GM19035 (cell line): ENCODE data around the gene UHRF1.
"Not testable (repeated sequence)": the region's sequence is repeated elsewhere in the genome, so short reads cannot be mapped to it uniquely, and the experiment has no call there.

Experiments
- ATAC-seq: cut with Tn5 transposase; IDR thresholded peaks from one replicate; pipeline ENCODE4 v1.9.1; 2021; ENCODE audit not compliant: unreplicated experiment

UHRF1 gene

DNA sequence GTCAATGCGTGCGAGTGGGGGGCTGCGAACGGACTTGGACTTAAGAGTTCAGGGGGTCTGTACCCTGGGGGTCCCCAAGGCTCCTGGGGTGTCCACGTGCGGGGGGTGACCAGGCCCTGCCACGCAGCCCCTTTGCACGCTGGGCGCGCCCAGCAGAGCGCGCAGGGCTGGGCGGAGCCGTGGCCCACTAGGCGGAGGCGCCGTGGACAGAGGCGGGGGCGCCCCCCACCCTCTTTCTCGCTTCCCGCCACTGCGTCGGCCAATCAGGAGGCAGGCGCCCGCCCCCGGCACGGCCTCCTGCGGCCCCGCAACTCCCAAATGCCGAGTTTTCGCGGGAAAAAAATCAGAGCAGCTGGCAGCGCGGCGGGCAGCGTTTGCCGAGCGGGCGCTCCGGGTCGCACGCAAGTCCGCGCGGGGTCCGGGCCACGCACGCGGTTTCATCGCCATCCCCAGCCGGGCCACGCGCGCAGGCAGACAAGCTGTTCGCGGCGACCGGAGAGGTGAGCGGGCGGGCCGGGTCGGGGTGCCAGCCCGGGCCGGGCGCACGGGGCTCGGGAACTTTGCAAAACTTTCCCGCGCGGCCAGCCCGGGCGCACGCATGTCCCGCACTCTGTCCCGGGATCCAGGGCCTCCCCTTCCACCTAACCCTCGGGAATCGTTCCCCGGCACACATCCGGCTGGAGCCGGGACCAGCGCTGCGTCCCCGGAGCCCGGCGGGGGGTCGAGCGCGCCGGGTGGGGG, at the start of gene UHRF1:
Gene UHRF1, plus strand, starts transcription at position 346 of the 741 bp plus-strand sequence. CDS start 1,385 bp downstream, outside the sequence.
- ATAC-seq: peak; percentile 19

DNA sequence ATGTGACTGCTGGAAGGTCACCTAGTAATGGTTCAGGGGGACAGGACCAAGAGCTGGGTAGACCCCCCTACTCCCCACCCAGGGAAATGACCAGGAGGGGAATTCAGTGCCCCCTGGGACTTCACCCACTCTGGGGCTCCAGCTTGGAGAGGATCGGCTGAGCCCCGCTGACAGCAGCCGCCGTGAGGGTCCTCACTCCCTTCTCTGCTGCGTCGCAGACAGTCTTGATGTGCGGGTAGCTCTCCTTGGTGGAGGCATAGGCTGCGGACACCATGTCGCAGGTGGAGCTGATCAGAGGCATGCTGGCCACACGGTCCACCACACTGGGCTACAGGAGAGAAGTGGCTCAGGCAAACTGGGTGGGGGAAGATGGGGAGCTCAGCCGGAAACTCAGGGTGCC, 49.6 kb upstream of the UHRF1 start:
- ATAC-seq: no peak

DNA sequence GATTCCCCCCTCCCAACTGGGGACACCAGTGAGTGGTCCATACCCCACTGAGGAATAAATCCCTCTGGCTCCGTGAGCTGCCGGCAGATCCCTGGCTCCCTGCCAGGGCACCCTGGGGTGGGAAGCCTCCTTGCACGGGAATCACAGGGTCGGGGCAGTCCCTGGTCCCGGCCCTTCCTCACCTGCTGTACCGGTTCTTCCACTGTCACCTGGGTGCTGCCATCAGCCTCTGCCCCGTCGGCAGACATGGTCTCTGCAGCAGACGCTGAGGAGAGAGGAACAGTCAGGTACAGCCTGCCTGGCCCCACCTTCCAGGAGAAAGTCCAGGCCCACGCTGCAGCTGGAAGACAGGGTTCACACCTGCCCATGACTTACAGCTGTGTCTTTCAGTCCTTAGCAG, 48.2 kb upstream of the UHRF1 start:
- no peak for ATAC-seq

DNA sequence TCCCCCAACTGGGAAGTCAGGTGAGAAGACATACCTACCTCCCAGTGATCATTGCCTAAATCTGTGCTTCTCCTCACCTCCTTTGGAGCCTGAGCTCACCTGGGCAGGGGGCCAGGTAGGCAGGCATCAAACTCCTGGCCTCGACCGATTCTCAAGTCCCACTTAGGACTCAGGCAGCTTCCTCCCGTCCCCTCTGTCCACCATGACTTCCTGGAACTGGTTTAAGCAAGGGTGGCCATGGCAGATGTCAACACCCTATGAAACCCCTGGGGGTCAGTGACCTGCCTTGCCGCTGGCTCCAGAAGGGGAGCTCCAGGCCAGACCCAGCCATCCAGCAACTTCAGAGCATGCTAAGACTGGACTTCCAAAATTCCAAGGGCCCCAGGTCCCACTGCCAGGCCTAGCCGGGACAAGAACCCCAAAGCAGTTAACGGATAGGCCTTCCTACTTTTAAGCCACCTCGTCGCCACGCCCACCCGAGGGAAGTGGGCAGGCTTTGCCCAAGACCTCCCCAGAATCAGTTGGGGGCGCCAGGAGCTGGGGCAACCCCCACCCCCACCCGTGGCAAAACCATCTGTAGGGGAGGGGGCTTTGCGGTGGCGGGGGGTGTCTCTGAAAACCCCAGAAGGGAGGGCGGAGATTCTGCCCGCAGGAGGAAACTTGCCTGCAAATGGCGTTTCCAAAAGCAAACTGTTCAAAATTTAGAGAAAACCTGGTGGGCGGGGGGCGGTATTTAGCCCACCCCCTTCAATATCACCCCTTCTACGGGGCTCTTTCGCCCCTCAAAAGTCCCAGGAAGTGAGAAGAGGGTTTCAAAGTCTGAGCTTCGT, 42.5 kb upstream of the UHRF1 start:
- ATAC-seq: no peak

DNA sequence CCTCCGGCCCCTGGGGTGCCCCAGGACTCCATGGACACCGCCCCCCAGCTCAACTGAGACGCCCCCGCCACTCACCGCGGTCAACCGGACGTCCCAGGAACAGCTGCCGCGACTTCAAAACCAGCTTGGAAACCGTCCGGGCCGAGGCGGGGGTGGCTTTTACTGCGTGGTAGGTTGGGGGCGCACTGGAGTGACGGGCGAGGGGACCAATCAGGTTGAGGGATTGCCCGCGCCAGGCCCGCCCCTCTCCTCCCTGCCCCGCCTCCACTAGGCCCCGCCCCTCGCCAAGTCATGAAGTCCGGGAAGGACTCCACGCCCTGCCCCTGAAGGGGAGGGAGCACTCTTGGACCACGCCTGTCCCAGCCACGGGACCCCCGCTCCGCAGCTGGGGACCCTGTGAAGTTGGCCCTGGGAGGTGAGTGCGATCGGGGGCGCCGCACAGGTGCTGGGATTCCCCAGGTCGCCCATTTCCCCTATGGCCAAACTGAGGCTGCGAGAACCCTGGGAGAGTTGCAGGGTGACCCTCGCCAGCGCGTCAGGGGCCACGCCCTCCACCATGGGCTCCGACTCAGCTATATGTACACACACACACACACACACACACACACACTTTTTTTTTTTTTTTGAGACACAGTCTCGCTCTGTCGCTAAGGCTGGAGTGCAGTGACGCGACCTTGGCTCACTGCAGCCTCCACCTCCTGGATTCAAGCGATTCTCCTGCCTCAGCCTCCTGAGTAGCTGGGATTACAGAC, 41.6 kb upstream of the UHRF1 start, which contains the start of gene PLIN3:
Gene PLIN3, minus strand, starts transcription at position 134 of the 752 bp plus-strand sequence. CDS start 6,273 bp downstream, outside the sequence.
- peak; percentile 75 for ATAC-seq

DNA sequence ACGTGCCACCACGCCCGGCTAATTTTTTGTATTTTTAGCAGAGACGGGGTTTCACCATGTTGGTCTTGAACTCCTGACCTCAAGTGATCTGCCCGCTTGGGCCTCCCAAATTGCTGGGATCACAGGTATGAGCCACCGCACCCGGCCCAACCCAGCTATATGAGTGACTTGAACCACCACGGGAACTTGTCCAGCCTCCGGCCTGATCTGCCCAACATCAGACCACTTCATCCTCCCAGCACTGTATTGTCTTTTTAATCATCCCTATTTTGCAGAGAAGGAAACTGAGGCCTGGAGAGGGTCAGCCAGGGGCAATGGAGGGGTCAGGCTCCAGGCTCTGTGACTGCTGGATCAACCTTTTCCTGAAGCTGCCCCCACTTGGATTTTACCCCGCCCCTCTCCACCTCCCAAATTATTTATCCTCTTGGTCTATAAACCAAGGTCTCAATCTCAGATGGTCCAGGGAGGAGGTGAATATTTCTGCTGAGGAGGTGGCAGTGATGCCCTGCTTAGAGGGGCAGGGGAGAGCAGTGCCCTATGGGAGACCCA, 40.9 kb upstream of the UHRF1 start:
- ATAC-seq: no peak

DNA sequence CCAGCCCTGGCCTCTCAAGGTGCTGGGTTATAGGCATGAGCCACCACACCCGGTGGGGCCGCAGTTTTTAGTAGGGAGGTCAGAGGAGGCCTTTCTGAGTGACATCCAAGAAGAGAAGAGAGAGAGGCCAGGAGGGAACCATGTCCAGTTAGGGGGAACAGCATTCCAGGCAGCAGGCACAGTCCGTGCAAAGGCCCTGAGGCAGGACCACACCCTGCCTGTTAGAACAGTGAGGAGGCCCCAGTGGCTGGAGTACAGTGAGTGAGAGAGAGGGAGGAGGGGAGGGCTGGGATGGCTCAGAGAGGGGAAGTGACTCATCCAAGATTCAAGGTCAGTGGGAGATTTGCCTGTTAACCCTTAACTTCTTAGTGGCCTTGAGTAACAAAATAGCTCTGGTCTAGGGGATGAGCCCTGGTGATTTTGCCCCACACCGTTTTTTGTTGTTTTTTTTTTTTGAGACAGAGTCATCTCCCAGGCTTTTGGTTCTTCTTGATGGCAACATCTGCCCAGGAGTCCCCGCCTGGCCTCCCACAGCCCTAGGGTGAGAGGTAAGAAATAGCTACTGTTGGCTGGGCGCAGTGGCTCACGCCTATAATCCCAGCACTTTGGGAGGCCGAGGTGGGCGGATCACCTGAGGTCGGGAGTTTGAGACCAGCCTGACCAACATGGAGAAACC, 39.1 kb upstream of the UHRF1 start:
- ATAC-seq: no peak

DNA sequence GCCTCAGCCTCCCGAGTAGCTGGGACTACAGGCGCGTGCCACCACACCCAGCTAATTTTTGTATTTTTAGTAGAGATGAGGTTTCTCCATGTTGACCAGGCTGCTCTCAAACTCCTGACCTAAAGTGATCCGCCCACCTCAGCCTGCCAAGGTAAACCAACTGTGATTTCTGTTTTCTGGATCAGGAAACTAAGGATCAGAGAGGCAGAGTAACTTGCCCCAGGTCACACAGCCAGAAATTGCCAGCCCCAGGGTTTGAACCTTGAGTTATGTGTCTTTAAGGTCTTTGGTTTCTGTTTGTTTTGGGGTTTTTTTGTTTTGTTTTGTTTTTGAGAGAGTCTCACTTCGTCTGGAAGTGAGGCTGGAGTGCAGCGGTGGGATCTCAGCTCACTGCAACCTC, 37.6 kb upstream of the UHRF1 start:
- ATAC-seq: no peak

DNA sequence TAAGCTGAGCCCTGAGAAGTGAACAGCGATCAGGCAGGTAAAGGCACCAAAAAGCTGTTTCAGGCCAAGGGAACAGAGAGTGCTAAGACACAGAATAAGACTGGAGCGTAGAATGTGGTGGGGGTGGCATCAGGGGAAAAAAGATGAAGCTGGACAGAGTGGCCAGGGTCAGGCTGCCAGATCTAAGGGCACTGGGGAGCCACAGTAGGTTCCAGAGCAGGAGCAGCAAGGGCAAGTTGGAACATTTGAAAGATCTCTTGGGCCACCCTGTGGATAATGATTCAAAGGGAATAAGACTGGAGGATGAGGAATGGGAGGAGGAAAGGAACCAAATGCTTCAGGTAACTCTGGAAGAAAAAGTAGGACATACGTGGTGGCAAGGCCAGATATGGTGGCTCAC, 35.4 kb upstream of the UHRF1 start:
- no peak for ATAC-seq

DNA sequence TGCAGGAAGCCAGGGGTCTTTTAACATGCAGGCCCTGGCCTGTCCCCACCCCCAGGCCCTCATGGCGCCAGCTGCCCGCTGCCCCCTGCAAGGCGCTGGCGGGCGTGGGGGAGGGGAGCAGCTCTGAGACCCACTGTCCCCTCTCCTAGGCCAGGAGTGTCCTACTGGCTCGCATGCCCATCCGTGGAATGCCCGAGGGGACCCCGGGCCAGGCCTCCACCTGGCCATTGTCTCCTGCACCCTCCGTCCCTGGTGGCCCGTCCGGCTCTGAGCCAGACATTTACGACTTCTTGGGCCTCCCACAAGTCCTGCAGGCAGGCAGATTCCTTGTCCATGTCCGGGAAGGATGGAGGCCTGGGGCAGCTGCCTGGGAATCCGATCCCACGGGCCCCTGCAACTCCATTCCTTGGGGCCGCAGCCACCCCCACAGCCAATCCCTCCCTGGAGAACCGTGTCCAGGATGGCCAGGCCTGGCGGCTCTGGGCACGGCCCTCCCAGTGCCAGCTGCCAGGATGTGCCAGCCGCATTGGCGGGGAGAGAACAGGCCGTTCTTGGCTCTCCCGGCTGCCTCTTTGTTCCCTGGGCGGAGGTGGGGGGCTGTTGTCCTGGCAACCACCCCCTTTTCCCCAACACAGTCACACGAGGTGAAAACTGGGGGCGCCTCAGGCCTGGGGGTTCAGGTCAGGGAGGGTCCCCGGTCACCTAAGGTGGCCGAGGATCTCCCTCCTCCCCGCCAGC, 31.4 kb upstream of the UHRF1 start:
- ATAC-seq: no peak

DNA sequence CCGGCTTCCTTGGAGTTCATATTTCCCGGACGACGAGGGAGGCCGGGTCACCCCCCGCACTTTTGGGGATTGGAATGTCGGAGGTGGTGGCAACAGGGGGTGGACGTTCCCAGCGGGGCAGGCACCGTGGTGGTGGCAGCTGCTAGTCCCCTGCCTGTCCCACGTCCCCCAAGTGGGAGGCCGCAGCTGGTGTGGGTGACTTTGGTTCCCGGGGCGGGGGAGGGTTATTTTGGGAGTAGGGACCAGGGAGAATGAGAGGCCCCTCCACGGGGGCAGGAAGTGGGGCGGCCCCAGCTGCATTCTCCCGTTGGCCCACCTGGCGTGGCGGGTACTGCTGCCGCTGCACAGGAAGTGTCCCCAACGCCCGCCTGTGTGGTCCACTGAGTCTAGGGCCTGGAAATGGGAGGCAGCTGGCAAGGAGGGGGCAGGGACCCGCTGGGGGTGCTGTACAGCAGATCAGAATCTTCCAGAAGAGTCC, 30.8 kb upstream of the UHRF1 start:
- no peak for ATAC-seq

DNA sequence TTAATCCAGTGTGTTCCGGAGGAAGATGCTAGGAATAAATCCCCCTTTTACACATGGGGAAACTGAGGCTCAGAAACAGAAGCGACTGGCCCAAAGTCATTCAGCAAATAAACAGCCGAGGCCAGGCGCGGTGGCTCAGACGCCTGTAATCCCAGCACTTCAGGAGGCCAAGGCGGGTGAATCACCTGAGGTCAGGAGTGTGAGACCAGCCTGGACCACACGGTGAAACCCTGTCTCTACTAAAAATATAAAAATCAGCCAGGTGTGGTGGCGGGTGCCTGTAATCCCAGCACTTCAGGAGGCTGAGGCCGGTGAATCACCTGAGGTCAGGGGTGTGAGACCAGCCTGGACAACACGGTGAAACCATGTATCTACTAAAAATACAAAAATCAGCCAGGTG, 30.3 kb upstream of the UHRF1 start:
- no peak for ATAC-seq

DNA sequence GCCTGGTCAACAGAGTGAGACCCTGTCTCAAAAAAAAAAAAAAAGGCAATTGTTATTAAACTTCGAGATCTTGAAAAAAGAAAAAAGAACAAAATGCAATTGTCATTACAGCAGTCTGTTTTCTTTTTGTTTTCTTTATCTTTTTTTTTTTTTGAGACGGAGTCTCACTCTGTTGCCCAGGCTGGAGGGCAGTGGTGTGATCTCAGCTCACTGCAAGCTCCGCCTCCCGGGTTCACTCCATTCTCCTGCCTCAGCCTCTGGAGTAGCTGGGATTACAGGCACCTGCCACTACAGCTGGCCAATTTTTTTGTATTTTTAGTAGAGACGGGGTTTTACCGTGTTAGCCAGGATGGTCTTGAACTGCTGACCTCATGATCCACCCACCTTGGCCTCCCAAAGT, 26.4 kb upstream of the UHRF1 start:
- not testable (repeated sequence) for ATAC-seq

DNA sequence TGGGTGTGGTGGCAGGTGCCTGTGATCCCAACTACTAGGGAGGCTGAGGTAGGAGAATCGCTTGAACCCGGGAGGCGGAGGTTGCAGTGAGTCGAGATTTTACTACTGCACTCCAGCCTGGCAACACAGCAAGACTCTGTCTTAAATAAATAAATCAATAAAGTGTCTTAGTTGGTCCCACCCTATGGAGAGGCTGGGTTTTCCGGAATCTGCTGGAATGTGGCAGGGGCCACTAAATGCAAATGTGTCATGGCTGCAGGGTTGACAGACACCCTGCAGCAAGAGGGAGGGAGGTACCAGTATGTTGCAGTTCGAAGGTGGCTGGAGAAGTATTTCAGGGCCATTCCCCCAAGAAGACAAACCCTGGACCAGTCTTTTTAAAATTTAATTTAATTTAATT, 24.3 kb upstream of the UHRF1 start:
- not testable (repeated sequence) for ATAC-seq

DNA sequence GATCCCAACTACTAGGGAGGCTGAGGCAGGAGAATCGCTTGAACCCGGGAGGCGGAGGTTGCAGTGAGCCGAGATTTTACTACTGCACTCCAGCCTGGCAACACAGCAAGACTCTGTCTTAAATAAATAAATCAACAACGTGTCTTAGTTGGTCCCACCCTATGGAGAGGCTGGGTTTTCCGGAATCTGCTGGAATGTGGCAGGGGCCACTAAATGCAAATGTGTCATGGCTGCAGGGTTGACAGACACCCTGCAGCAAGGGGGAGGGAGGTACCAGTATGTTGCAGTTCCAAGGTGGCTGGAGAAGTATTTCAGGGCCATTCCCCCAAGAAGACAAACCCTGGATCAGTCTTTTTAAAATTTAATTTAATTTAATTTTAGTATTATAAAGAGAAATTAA, 21.5 kb upstream of the UHRF1 start:
- ATAC-seq: not testable (repeated sequence)

DNA sequence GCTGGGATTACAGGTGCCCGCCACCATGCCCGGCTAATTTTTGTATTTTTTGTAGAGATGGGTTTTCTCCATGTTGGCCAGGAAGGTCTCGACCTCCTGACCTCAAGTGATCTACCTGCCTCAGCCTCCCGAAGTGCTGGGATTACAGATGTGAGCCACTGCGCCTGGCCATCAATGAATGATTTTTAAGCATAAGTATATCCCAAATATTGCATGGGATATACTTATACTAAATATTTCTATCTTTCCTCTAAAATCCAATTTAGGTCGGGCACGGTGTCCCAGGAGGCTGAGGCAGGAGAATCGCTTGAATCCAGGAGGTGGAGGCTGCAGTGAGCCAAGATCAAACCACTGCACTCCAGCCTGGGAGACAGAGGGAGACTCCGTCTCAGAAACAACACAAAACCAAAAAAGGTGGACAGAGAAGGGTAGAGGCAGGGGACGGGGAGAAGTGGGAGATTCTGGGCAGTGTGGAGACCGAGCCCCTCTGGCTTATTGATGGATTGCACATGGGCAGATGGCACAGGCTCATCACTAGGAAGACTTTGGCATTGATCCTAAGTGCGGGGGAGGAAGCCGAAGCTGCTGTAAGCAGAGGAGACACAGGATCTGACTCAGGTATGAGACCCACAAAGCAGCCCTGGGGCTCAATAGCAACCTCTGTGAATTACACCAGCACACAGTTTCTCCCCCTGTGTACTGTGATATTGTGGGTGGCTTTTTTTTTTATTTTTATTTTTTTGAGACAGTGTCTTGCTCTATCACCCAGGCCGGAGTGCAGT, 20.1 kb upstream of the UHRF1 start:
- no peak for ATAC-seq

DNA sequence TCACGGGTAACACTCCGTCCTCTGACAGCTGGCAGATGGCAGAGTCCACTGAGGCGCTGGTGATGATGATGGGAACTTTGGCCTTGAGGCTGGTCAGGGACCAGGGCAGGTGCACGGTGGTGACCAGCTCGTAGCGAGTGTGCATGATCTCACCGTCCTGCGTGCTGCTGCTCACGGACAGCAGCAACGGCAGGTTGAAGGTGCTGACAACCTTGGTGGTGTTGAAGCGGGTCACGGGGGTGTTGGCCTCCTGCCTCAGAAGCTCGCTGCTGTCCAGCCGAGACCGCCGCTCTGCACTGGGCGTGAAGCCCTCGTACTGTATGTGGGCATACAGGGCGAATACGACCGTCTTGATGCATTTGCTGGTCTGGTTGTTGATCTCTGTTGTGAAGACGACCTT, 18.2 kb upstream of the UHRF1 start:
- no peak for ATAC-seq

DNA sequence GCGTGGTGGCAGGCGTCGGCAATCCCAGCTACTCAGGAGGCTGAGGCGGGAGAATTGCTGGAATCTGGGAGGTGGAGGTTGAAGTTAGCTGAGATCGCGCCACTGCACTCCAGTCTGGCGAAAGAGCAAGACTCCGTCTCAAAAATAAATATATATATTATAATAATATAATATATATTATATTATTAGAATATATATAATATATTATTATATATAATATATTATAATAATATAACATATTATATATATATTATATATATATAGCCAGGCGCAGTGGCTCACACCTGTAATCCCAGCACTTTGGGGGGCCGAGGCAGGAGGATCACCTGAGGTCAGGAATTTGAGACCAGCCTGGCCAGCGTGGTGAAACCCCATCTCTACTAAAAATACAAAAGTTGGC, 16.3 kb upstream of the UHRF1 start:
- not testable (repeated sequence) for ATAC-seq

DNA sequence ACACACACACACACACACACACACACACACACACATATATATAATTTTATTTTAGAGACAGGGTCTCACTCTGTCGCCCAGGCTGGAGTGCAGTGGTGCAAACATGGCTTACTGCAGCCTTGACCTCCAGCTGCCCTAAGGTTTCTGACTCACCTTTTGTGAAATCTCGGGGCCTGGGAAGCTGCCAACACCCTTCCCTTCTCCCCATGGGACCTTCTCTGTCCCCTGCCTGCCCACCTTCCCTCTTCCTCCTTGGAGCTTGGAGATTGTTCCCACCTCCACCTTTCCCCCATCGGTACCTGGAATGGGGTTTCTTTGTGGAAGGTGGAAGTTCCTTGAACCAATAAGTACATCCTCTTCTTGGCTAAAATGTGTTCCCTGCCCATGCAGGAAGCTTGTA, 12.9 kb upstream of the UHRF1 start:
- no peak for ATAC-seq
